Uterus (tissue), 4 donors: ENCODE results near the gene DRAP1. TPM values are rescaled to one million over a fixed set of nuclear protein-coding genes. Genes with fewer than 3 reads are reported as not detected.

Source experiments
- DNase-seq, 2 donors: peaks; one replicate each; pipeline ENCODE4 v3.0.0-alpha.2; 2019 to 2020
- H3K27ac ChIP-seq, 2 donors: fragments of 200-600 bp; sonication (generic); 1 replicate in 1 of 2; 2 replicates in 1 of 2; pipeline ENCODE4 v1.5.1; 2016 to 2018
- H3K27me3 ChIP-seq, 2 donors: fragments of 200-600 bp; sonication (generic); one replicate each; pipeline ENCODE4 v1.5.1; 2018 to 2019; ENCODE audit warnings: control low read depth in 1 of 2
- H3K36me3 ChIP-seq, 2 donors: fragments of 200-600 bp; sonication (generic); one replicate each; pipeline ENCODE4 v1.5.1; 2019; ENCODE audit warnings: control low read depth in 1 of 2
- H3K4me1 ChIP-seq, 2 donors: fragments of 200-600 bp; sonication (generic); one replicate each; pipeline ENCODE4 v1.5.1; 2018 to 2019; ENCODE audit warnings: control low read depth in 1 of 2
- H3K4me3 ChIP-seq, 2 donors: fragments of 200-600 bp; sonication (generic); 1 replicate in 1 of 2; 2 replicates in 1 of 2; pipeline ENCODE4 v1.5.1; 2018 to 2019; ENCODE audit warnings: mild to moderate bottlenecking in 1 of 2
- H3K9me3 ChIP-seq, 2 donors: fragments of 200-600 bp; sonication (generic); one replicate each; pipeline ENCODE4 v1.5.1; 2019; ENCODE audit warnings: control low read depth in 1 of 2
- POLR2A ChIP-seq, 2 donors: fragments of 450-650 bp; IDR thresholded peaks; one replicate each; pipeline ENCODE4 v1.6.1; 2016; ENCODE audit warnings: antibody characterized with exemption in 2 of 2, mild to moderate bottlenecking in 1 of 2, moderate library complexity in 1 of 2
- intact Hi-C: fragments of 100-400 bp; cut with DNase I; formaldehyde crosslinking; loops from one replicate; pipeline ENCODE4 v1.15.1; 2023; ENCODE audit warnings: low total_unique reads
- total RNA-seq, 4 donors: library from RNA; depleted of rRNA in 3 of 4; stranded (reverse); fragments of >200 nt in 3 of 4; gene quantifications; one replicate each; pipeline versions ENCODE4 v1.1.0 to v1.2.4, GENCODE V29; 2014 to 2023
- TF ChIP-seq, protein P1 (sequence below), 4 experiments: fragments of 200-600 bp in 2 of 4; fragments of 450-650 bp in 2 of 4; sonication (generic) in 2 of 4; IDR thresholded peaks; one replicate each; pipeline ENCODE4 v1.5.1; 2016 to 2019; ENCODE audit warnings: antibody characterized with exemption in 4 of 4, mild to moderate bottlenecking in 2 of 4, moderate library complexity in 1 of 4
- donor health status: DM: yes; HTN: yes; CAD: no.

The DRAP1 gene
- total RNA-seq, 4 donors from 2014 or later: 9.2 to 83.0 (median 60.6) TPM

DNA sequence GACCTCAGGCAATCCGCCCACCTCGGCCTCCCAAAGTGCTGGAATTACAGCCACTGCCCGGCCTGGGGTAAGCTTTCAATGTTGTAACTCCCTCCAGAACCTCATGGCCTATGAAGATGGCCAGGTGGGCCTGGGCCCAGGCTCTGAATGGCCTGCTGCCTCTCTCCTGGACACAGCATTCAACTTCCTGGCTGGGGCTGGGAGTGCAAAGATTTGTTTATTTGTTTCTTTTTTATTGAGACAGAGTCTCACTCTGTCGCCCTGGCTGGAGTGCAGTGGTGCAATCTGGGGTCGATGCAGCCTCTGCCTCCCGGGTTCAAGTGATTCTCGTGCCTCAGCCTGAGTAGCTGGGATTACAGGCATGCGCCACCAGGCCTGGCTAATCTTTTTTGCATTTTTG lies 25.5 kb downstream of the DRAP1 start:
- H3K4me1 ChIP-seq: no peaks in the 10 kb centered on the region
- no peak overlapping the region for H3K4me3 ChIP-seq
- H3K27me3 ChIP-seq: no peaks in the 10 kb centered on the region
- TF ChIP-seq, protein P1, sequence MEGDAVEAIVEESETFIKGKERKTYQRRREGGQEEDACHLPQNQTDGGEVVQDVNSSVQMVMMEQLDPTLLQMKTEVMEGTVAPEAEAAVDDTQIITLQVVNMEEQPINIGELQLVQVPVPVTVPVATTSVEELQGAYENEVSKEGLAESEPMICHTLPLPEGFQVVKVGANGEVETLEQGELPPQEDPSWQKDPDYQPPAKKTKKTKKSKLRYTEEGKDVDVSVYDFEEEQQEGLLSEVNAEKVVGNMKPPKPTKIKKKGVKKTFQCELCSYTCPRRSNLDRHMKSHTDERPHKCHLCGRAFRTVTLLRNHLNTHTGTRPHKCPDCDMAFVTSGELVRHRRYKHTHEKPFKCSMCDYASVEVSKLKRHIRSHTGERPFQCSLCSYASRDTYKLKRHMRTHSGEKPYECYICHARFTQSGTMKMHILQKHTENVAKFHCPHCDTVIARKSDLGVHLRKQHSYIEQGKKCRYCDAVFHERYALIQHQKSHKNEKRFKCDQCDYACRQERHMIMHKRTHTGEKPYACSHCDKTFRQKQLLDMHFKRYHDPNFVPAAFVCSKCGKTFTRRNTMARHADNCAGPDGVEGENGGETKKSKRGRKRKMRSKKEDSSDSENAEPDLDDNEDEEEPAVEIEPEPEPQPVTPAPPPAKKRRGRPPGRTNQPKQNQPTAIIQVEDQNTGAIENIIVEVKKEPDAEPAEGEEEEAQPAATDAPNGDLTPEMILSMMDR (IDR thresholded peaks at IDR 0.05): no peak
- TF ChIP-seq POLR2A (IDR thresholded peaks at IDR 0.05): no peak
- H3K9me3 ChIP-seq: no peaks in the 10 kb centered on the region
- intact Hi-C loops: no loop called here
- H3K27ac ChIP-seq: no peak overlapping the region
- H3K36me3 ChIP-seq: no peaks in the 10 kb centered on the region
- no peak for DNase-seq

DNA sequence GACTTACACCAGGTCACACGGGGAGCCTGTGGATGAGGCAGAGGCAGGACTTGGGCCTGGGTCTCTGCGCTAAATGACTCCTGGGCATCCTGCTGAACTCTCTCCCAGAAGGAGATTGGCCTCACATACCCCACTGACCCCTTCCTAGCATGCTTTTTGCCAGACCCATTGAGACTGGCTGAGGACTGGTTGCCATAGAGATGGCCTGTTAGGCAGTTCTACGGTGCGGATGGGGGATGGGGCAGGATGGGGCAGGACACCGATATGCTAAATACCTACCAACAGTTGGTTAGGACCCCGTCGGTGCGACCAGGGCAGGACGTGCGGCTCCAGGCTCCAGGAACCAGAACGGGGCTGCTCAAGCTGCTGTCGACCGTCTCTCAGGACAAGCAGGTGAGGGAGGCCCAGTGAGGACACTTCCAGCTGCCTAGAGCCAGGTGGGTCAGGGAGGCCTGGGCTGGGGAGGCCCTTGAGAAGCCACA lies 26.2 kb downstream of the DRAP1 start, which contains the start of gene TSGA10IP:
Gene TSGA10IP (plus strand): TSS at position 51 of the 482 bp plus-strand sequence. CDS start 196 bp downstream, at position 247.
- TF ChIP-seq, protein P1 (IDR thresholded peaks at IDR 0.05): no peak
- TF ChIP-seq POLR2A (IDR thresholded peaks at IDR 0.05): no peak
- Histone ChIP-seq H3K27ac (no peak within 1 kb of the TSS), H3K9me3 (no peaks in the 10 kb centered on the region), H3K27me3 (no peaks in the 10 kb centered on the region), H3K4me3 (no peak within 1 kb of the TSS), H3K36me3 (no peaks in the 10 kb centered on the region), H3K4me1 (no peaks in the 10 kb centered on the region)
- DNase-seq: no peak
- intact Hi-C loops: no loop called here

DNA sequence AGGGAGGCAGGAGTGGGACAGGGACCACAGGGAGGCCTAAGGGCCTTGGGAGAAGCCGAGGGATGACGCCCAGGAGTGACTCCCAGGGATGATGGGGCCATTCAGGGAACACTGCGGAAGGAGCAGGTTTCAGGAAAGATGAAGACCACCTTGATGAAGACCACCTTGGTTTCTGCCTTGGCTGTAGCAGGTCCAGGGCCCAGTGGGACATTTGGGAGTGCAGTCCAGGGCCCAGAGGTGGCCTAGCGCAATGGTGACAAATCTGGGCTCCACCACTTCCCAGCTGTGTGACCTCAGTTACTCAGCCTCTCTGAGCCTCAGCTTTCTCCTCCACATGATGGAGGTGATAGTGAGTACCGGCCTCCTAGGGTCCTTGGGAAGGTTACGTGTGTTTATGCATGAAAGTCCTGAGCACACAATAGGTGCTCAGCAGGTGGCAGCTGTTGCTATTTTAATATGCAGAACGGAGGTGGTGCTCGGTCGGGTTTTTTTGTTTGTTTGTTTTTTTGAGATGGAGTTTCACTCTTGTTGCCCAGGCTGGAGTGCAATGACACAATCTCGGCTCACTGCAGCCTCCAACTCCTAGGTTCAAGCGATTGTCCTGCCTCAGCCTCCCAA lies 26.8 kb downstream of the DRAP1 start:
- DNase-seq: no peak
- Histone ChIP-seq H3K27ac (no peak overlapping the region), H3K9me3 (no peaks in the 10 kb centered on the region), H3K4me3 (no peak overlapping the region), H3K4me1 (no peaks in the 10 kb centered on the region), H3K27me3 (no peaks in the 10 kb centered on the region), H3K36me3 (no peaks in the 10 kb centered on the region)
- intact Hi-C loops: no loop called here
- no peak for TF ChIP-seq POLR2A (IDR thresholded peaks at IDR 0.05)
- TF ChIP-seq, protein P1 (IDR thresholded peaks at IDR 0.05): no peak

DNA sequence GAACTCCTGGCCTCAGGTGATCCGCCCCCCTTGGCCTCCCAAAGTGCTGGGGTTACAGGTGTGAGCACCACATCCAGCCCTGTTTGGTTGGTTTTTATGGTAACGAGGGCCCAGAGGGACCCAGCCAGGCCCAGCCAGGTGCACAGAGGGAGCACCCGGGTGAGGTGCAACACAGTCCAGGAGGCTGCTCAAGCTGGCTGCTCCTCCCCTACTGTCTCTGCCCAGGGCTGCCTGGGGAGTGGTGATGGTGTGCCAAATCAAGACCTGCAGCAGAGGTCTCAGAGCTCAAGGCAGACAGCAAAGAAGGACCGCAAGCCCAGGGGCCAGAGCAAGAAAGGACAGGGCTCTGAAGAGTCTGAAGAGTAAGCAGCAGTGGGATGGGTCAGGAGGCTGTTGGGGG lies 27.4 kb downstream of the DRAP1 start:
- H3K27me3 ChIP-seq: no peaks in the 10 kb centered on the region
- no peaks in the 10 kb centered on the region for H3K4me1 ChIP-seq
- H3K36me3 ChIP-seq: no peaks in the 10 kb centered on the region
- H3K4me3 ChIP-seq: no peak overlapping the region
- TF ChIP-seq, protein P1 (IDR thresholded peaks at IDR 0.05): no peak
- TF ChIP-seq POLR2A (IDR thresholded peaks at IDR 0.05): no peak
- no peak for DNase-seq
- intact Hi-C loops: no loop called here
- no peak overlapping the region for H3K27ac ChIP-seq
- H3K9me3 ChIP-seq: no peaks in the 10 kb centered on the region

DNA sequence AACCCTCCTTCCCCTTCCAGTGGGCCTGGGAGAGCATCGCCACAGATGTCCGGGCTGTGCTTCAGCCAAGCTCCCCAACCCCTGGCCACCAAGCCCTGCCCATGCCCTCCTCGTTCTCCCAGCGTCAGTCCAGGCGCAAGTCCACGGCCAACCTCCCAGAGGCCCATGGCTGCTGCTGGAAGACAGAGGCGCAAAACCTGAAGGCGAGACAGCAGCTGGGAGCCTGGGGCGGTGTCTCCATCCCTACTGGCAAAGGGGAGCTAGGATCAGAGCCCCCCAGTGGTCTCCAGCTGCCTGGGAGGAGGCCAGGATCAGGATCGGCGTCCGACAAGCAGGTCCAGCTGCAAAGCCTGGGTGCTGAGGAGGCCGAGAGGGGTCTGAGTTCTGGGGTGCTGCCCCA lies 27.9 kb downstream of the DRAP1 start:
- TF ChIP-seq POLR2A (IDR thresholded peaks at IDR 0.05): no peak
- TF ChIP-seq, protein P1 (IDR thresholded peaks at IDR 0.05): no peak
- Histone ChIP-seq H3K9me3 (no peaks in the 10 kb centered on the region), H3K36me3 (no peaks in the 10 kb centered on the region), H3K4me1 (no peaks in the 10 kb centered on the region), H3K27ac (no peak overlapping the region), H3K27me3 (no peaks in the 10 kb centered on the region), H3K4me3 (no peak overlapping the region)
- no peak for DNase-seq
- intact Hi-C loops: no loop called here
